ENCODE results near the gene GPR141.

The GPR141 gene

GRCh38 chr7:37683246-37684120, at the start of gene GPR141:
Gene GPR141 (plus strand): TSS chr7:37683766. CDS start chr7:37740394, 56,628 bp downstream.
- DNase-seq, result no peak

- no peak for DNase-seq
Measured at GRCh38 chr7:37635346-37635745, 48.2 kb upstream of the GPR141 start.

GRCh38 chr7:37642028-37642540, 41.5 kb upstream of the GPR141 start:
- DNase-seq, result no peak

- no peak for DNase-seq
Measured at GRCh38 chr7:37643876-37644275, 39.7 kb upstream of the GPR141 start.

GRCh38 chr7:37645282-37646050, 38.1 kb upstream of the GPR141 start:
- DNase-seq, result no peak

- DNase-seq, result no peak
Measured at GRCh38 chr7:37656913-37657530, 26.5 kb upstream of the GPR141 start.

GRCh38 chr7:37657816-37658215, 25.8 kb upstream of the GPR141 start:
- DNase-seq, result no peak

- DNase-seq, result no peak
Measured at GRCh38 chr7:37659971-37660565, 23.5 kb upstream of the GPR141 start.

- DNase-seq, result no peak
Measured at GRCh38 chr7:37660614-37661013, 23.0 kb upstream of the GPR141 start.

GRCh38 chr7:37663693-37664092, 19.9 kb upstream of the GPR141 start:
- no peak for DNase-seq

- DNase-seq, result no peak
Measured at GRCh38 chr7:37665352-37666022, 18.1 kb upstream of the GPR141 start.

- DNase-seq, result no peak
Measured at GRCh38 chr7:37666026-37666799, 17.4 kb upstream of the GPR141 start.

GRCh38 chr7:37669818-37670217, 13.7 kb upstream of the GPR141 start:
- no peak for DNase-seq

- no peak for DNase-seq
Measured at GRCh38 chr7:37670436-37670835, 13.1 kb upstream of the GPR141 start.

- no peak for DNase-seq
Measured at GRCh38 chr7:37671876-37672275, 11.7 kb upstream of the GPR141 start.

- DNase-seq, result no peak
Measured at GRCh38 chr7:37672926-37673325, 10.6 kb upstream of the GPR141 start.

- DNase-seq, result no peak
Measured at GRCh38 chr7:37673523-37673922, 10.0 kb upstream of the GPR141 start.

GRCh38 chr7:37674531-37674930, 9.0 kb upstream of the GPR141 start:
- DNase-seq, result no peak

GRCh38 chr7:37675749-37676148, 7.8 kb upstream of the GPR141 start:
- DNase-seq, result no peak

- DNase-seq, result no peak
Measured at GRCh38 chr7:37684927-37685326, 1.4 kb downstream of the GPR141 start.

GRCh38 chr7:37686556-37687345, 3.2 kb downstream of the GPR141 start:
- DNase-seq, result no peak
